ENCODE measurements around the gene TFEB. TPM values are rescaled to one million over a fixed set of nuclear protein-coding genes. Genes with fewer than 3 reads are reported as not detected.
A peak's percentile ranks its signal among the peaks of the same experiment; 100 is the strongest.

TFEB gene
- total RNA-seq, 3 donors from 2014 or later = 15.7 to 20.6 (median 18.4) TPM

DNA sequence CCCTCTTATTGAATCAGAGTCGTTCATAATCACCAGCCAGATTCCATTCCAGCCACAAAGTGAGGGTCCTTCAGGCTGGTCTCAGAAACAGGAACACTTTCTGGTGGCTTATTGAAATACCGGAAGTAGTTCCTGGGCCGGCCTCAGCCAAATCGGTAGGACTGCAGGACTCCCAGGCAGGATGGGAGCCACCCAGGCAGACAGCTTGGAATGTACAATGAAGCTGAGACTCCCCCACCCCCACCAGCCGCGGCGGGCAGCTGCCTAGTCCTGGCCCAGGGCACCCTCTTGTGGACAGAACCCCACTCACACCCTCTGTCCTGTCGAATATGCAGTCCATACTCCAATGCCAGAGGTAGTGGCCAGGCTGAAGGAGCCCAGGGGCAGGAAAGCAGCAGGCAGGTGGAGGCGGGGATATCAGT, 53.3 kb downstream of the TFEB start:
- Histone ChIP-seq H3K27ac (no peak overlapping the region), H3K4me3 (no peak overlapping the region), H3K4me1 (no peaks in the 10 kb centered on the region), H3K27me3 (no peaks in the 10 kb centered on the region), H3K36me3 (no peaks in the 10 kb centered on the region), H3K9me3 (no peaks in the 10 kb centered on the region)
- TF ChIP-seq POLR2AphosphoS5 (IDR thresholded peaks at IDR 0.05) = no peak
- TF ChIP-seq, protein P1, sequence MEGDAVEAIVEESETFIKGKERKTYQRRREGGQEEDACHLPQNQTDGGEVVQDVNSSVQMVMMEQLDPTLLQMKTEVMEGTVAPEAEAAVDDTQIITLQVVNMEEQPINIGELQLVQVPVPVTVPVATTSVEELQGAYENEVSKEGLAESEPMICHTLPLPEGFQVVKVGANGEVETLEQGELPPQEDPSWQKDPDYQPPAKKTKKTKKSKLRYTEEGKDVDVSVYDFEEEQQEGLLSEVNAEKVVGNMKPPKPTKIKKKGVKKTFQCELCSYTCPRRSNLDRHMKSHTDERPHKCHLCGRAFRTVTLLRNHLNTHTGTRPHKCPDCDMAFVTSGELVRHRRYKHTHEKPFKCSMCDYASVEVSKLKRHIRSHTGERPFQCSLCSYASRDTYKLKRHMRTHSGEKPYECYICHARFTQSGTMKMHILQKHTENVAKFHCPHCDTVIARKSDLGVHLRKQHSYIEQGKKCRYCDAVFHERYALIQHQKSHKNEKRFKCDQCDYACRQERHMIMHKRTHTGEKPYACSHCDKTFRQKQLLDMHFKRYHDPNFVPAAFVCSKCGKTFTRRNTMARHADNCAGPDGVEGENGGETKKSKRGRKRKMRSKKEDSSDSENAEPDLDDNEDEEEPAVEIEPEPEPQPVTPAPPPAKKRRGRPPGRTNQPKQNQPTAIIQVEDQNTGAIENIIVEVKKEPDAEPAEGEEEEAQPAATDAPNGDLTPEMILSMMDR (IDR thresholded peaks at IDR 0.05) = peak; percentile 49 to 92 (median 92)
- intact Hi-C loops (cut with DNase I; ENCODE audit: low total_unique reads) = loop anchor here (5.0 kb wide), 1 partner anchor 80 kb away; no protein-coding TSS in a partner anchor
- peak; percentile 88 to 89 for DNase-seq (ENCODE audit: low spot score in 2 of 2)

- Histone ChIP-seq H3K36me3 (no peaks in the 10 kb centered on the region), H3K9me3 (no peaks in the 10 kb centered on the region), H3K27ac (no peak overlapping the region), H3K27me3 (no peaks in the 10 kb centered on the region), H3K4me3 (no peak overlapping the region), H3K4me1 (no peaks in the 10 kb centered on the region)
- intact Hi-C loops (cut with DNase I; ENCODE audit: low total_unique reads) = loop anchor here (5.0 kb wide), 1 partner anchor 78 kb away; no protein-coding TSS in a partner anchor
- no peak for DNase-seq (ENCODE audit: low spot score in 2 of 2)
- TF ChIP-seq, protein P1 (IDR thresholded peaks at IDR 0.05) = no peak
- no peak for TF ChIP-seq POLR2AphosphoS5 (IDR thresholded peaks at IDR 0.05)
- no peak for TF ChIP-seq POLR2A (IDR thresholded peaks at IDR 0.05)
Measured at GRCh38 chr6:41680182-41680965, 55.0 kb downstream of the TFEB start.

DNA sequence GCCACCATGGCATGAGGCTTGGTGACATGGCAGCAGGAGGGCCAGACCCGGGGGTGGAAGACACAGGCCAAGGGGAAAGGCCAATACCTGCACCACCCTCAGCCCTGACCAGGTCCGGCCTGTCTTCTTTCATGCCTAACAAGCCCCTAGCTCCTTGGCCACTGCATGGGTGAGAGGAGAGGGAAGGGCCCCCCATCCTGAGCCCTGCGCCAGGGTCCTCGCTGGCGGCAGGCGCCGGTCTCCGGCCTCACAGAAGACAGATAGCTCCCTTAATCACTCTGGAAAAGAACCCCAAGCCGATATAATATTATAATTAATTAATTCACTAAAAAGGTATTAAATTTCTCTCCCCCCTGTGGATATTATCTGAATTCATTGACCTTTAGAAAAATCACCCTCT, 55.7 kb downstream of the TFEB start:
- no peaks in the 10 kb centered on the region for H3K4me1 ChIP-seq
- no peak overlapping the region for H3K27ac ChIP-seq
- no peaks in the 10 kb centered on the region for H3K9me3 ChIP-seq
- DNase-seq (ENCODE audit: low spot score in 2 of 2) = no peak
- no peaks in the 10 kb centered on the region for H3K36me3 ChIP-seq
- H3K4me3 ChIP-seq = no peak overlapping the region
- intact Hi-C loops (cut with DNase I; ENCODE audit: low total_unique reads) = loop anchor here (2.0 to 5.0 kb wide), 2 partner anchors 77 to 313 kb away; no protein-coding TSS in a partner anchor
- H3K27me3 ChIP-seq = no peaks in the 10 kb centered on the region
- TF ChIP-seq POLR2AphosphoS5 (IDR thresholded peaks at IDR 0.05) (no peak), POLR2A (IDR thresholded peaks at IDR 0.05) (no peak)
- TF ChIP-seq, protein P1 (IDR thresholded peaks at IDR 0.05) = no peak

GRCh38 chr6:41678511-41679084, 56.8 kb downstream of the TFEB start:
- TF ChIP-seq, protein P1 (IDR thresholded peaks at IDR 0.05) = no peak
- no peak for TF ChIP-seq POLR2AphosphoS5 (IDR thresholded peaks at IDR 0.05)
- no peak for TF ChIP-seq POLR2A (IDR thresholded peaks at IDR 0.05)
- no peaks in the 10 kb centered on the region for H3K27me3 ChIP-seq
- H3K27ac ChIP-seq = no peak overlapping the region
- no peak overlapping the region for H3K4me3 ChIP-seq
- no peak for DNase-seq (ENCODE audit: low spot score in 2 of 2)
- intact Hi-C loops (cut with DNase I; ENCODE audit: low total_unique reads) = loop anchor here (2.0 kb wide), 1 partner anchor 312 kb away; no protein-coding TSS in a partner anchor
- no peaks in the 10 kb centered on the region for H3K9me3 ChIP-seq
- H3K36me3 ChIP-seq = no peaks in the 10 kb centered on the region
- H3K4me1 ChIP-seq = no peaks in the 10 kb centered on the region
